H9 (cell line): ENCODE results near the gene ACVR2B. TPM values are rescaled to one million over a fixed set of nuclear protein-coding genes. Genes with fewer than 3 reads are reported as not detected.

Experiments
- DNase-seq: peaks from one replicate; pipeline ENCODE4 v3.0.0-alpha.2; 2017
- H2AFZ ChIP-seq: one replicate; pipeline ENCODE4 v1.6.1; 2013; ENCODE audit warnings: mild to moderate bottlenecking, low read length, control low read depth, moderate library complexity
- H2AK5ac ChIP-seq: 2 replicates; pipeline ENCODE4 v1.6.1; 2013; ENCODE audit warnings: low read length, control low read depth, mixed read lengths; ENCODE audit not compliant: insufficient read length
- H2BK120ac ChIP-seq: one replicate; pipeline ENCODE4 v1.6.1; 2013; ENCODE audit warnings: low read depth, mild to moderate bottlenecking, low read length, control low read depth, inconsistent platforms; ENCODE audit not compliant: poor library complexity, severe bottlenecking
- H2BK12ac ChIP-seq: 2 replicates; pipeline ENCODE4 v1.6.1; 2013; ENCODE audit warnings: low read length, control low read depth, mixed read lengths, low read depth; ENCODE audit not compliant: insufficient read length
- H2BK15ac ChIP-seq: 2 replicates; pipeline ENCODE4 v1.6.1; 2013; ENCODE audit warnings: low read depth, low read length, control low read depth
- H2BK20ac ChIP-seq: one replicate; pipeline ENCODE4 v1.6.1; 2013; ENCODE audit warnings: low read depth, mild to moderate bottlenecking, low read length, control low read depth, inconsistent platforms; ENCODE audit not compliant: poor library complexity, severe bottlenecking
- H2BK5ac ChIP-seq: 2 replicates; pipeline ENCODE4 v1.6.1; 2013; ENCODE audit warnings: low read length, control low read depth, mixed read lengths; ENCODE audit not compliant: insufficient read length
- H3K14ac ChIP-seq: 2 replicates; pipeline ENCODE4 v1.6.1; 2013; ENCODE audit warnings: low read length, control low read depth; ENCODE audit not compliant: insufficient read depth
- H3K18ac ChIP-seq: 2 replicates; pipeline ENCODE4 v1.6.1; 2013; ENCODE audit warnings: low read depth, mild to moderate bottlenecking, mixed read lengths, low read length, control low read depth; ENCODE audit not compliant: insufficient read length
- H3K23ac ChIP-seq: 2 replicates; pipeline ENCODE4 v1.6.1; 2013; ENCODE audit warnings: low read length, control low read depth, mixed read lengths, low read depth; ENCODE audit not compliant: insufficient read length
- H3K23me2 ChIP-seq: 2 replicates; pipeline ENCODE4 v1.6.1; 2013; ENCODE audit warnings: low read depth, mild to moderate bottlenecking, mixed read lengths, low read length, control low read depth; ENCODE audit not compliant: insufficient read length, poor library complexity, severe bottlenecking
- H3K27ac ChIP-seq: 2 replicates; pipeline ENCODE4 v1.5.1; 2013; ENCODE audit warnings: low read length, control low read depth, mixed read lengths, low read depth; ENCODE audit not compliant: insufficient read length
- H3K27me3 ChIP-seq: 2 replicates; pipeline ENCODE4 v1.6.1; 2013; ENCODE audit warnings: low read length, control low read depth, inconsistent platforms; ENCODE audit not compliant: insufficient read depth
- H3K4ac ChIP-seq: 2 replicates; pipeline ENCODE4 v1.6.1; 2013; ENCODE audit warnings: low read depth, mild to moderate bottlenecking, control low read depth, inconsistent platforms, low read length, moderate library complexity
- H3K4me1 ChIP-seq: 2 replicates; pipeline ENCODE4 v1.6.1; 2013; ENCODE audit warnings: low read length, control low read depth, inconsistent platforms; ENCODE audit not compliant: insufficient read depth
- H3K4me2 ChIP-seq: 2 replicates; pipeline ENCODE4 v1.6.1; 2013; ENCODE audit warnings: low read length, control low read depth, mixed read lengths; ENCODE audit not compliant: insufficient read length, insufficient read depth
- H3K56ac ChIP-seq: 2 replicates; pipeline ENCODE4 v1.6.1; 2013; ENCODE audit warnings: low read depth, mild to moderate bottlenecking, mixed read lengths, low read length, control low read depth; ENCODE audit not compliant: insufficient read length
- H3K79me1 ChIP-seq: 2 replicates; pipeline ENCODE4 v1.6.1; 2013; ENCODE audit warnings: low read depth, mild to moderate bottlenecking, moderate library complexity, low read length, control low read depth, inconsistent platforms; ENCODE audit not compliant: insufficient read depth, poor library complexity, severe bottlenecking
- H3K79me2 ChIP-seq: 2 replicates; pipeline ENCODE4 v1.6.1; 2013; ENCODE audit warnings: low read length, control low read depth, inconsistent platforms; ENCODE audit not compliant: insufficient read depth
- H3K9ac ChIP-seq: 2 replicates; pipeline ENCODE4 v1.6.1; 2013; ENCODE audit warnings: low read length, control low read depth, mixed read lengths; ENCODE audit not compliant: insufficient read length; ENCODE audit errors: extremely low read depth
- H3K9me3 ChIP-seq: one replicate; pipeline ENCODE4 v1.6.1; 2013; ENCODE audit warnings: low read depth, low read length, inconsistent platforms; ENCODE audit not compliant: control insufficient read depth
- H3T11ph ChIP-seq: one replicate; pipeline ENCODE4 v1.6.1; 2013; ENCODE audit warnings: mild to moderate bottlenecking, low read length, control low read depth, inconsistent platforms
- H4K20me1 ChIP-seq: one replicate; pipeline ENCODE4 v1.6.1; 2013; ENCODE audit not compliant: control insufficient read depth, insufficient read length, insufficient read depth
- H4K5ac ChIP-seq: 2 replicates; pipeline ENCODE4 v1.6.1; 2013; ENCODE audit warnings: low read depth, mild to moderate bottlenecking, mixed read lengths, low read length, control low read depth; ENCODE audit not compliant: insufficient read length
- H4K8ac ChIP-seq: replicated peaks from 2 replicates; pipeline ENCODE4 v1.6.1; 2013; ENCODE audit warnings: low read length, control low read depth, mixed read lengths, low read depth; ENCODE audit not compliant: insufficient read length
- H4K91ac ChIP-seq: 2 replicates; pipeline ENCODE4 v1.6.1; 2013; ENCODE audit warnings: low read depth, mild to moderate bottlenecking, moderate library complexity, mixed read lengths, low read length, control low read depth; ENCODE audit not compliant: insufficient read length
- H3K27ac Mint-ChIP-seq, 3 experiments: 2 replicates in 2 of 3; 3 replicates in 1 of 3; pipeline ENCODE4 v1.8.0; 2020 to 2021; ENCODE audit warnings: mixed read lengths in 3 of 3, mild to moderate bottlenecking in 1 of 3, moderate library complexity in 1 of 3
- H3K27me3 Mint-ChIP-seq: 2 replicates; pipeline ENCODE4 v1.8.0; 2021; ENCODE audit warnings: low read depth, mild to moderate bottlenecking, moderate library complexity, mixed read lengths
- H3K36me3 Mint-ChIP-seq, 3 experiments: 2 replicates in 2 of 3; 3 replicates in 1 of 3; pipeline ENCODE4 v1.8.0; 2020 to 2021; ENCODE audit warnings: low read depth in 3 of 3, mixed read lengths in 3 of 3; ENCODE audit not compliant: insufficient read depth in 1 of 3
- H3K4me1 Mint-ChIP-seq, 2 experiments: 2 replicates each; pipeline ENCODE4 v1.8.0; 2020; ENCODE audit warnings: mixed read lengths in 2 of 2
- H3K4me3 Mint-ChIP-seq, 2 experiments: 2 replicates in 1 of 2; 3 replicates in 1 of 2; pipeline ENCODE4 v1.8.0; 2020 to 2021; ENCODE audit warnings: mild to moderate bottlenecking in 2 of 2, mixed read lengths in 2 of 2, moderate library complexity in 1 of 2
- H3K9me3 Mint-ChIP-seq, 2 experiments: 2 replicates in 1 of 2; 3 replicates in 1 of 2; pipeline ENCODE4 v1.8.0; 2020; ENCODE audit warnings: mild to moderate bottlenecking in 2 of 2, mixed read lengths in 2 of 2, moderate library complexity in 1 of 2
- CTCF ChIP-seq: fragments of 200-600 bp; sonication (generic); conservative IDR thresholded peaks from 3 replicates; pipeline ENCODE4 v1.8.0; 2021; ENCODE audit warnings: antibody characterized with exemption, mild to moderate bottlenecking
- total RNA-seq: library from RNA; stranded (reverse); gene quantifications from 2 replicates; pipeline ENCODE4 v1.2.1, GENCODE V29; 2021

ACVR2B gene
- total RNA-seq, 1 experiment from 2014 or later = 105 TPM

GRCh38 chr3:38446812-38447211, 6.9 kb upstream of the ACVR2B start:
- no peak for DNase-seq
- H3K4me2 ChIP-seq = no peak overlapping the region
- peaks cover 9% of the 10 kb centered on the region for H3K27me3 Mint-ChIP-seq
- no peak overlapping the region for H4K91ac ChIP-seq
- no peak overlapping the region for H2AK5ac ChIP-seq
- H3K9me3 Mint-ChIP-seq = peaks cover 7 to 10% of the 10 kb centered on the region in 2 experiments; a peak in 4 of 5 replicates
- peaks cover 5 to 11% of the 10 kb centered on the region in 2 experiments; a peak in 3 of 4 replicates for H3K4me1 Mint-ChIP-seq
- H3K27ac ChIP-seq = no peak overlapping the region
- no peak overlapping the region for H3K4me3 Mint-ChIP-seq
- no peak overlapping the region for H3K23ac ChIP-seq
- H3K36me3 Mint-ChIP-seq = peaks cover 4 to 5% (median 4%) of the 10 kb centered on the region in 3 experiments; a peak in 5 of 7 replicates
- no peak overlapping the region for H2BK20ac ChIP-seq
- H2BK120ac ChIP-seq = no peak overlapping the region
- no peak overlapping the region for H3K4ac ChIP-seq
- H4K20me1 ChIP-seq = no peaks in the 10 kb centered on the region
- H3K23me2 ChIP-seq = no peaks in the 10 kb centered on the region
- no peak overlapping the region for H3K9ac ChIP-seq
- no peaks in the 10 kb centered on the region for H3K4me1 ChIP-seq
- H3K56ac ChIP-seq = no peak overlapping the region
- no peak overlapping the region for H3K14ac ChIP-seq
- no peaks in the 10 kb centered on the region for H3K79me2 ChIP-seq
- no peak overlapping the region for H3K27ac Mint-ChIP-seq
- no peak overlapping the region for H4K5ac ChIP-seq
- no peak overlapping the region for H3T11ph ChIP-seq
- H3K27me3 ChIP-seq = no peaks in the 10 kb centered on the region
- H3K9me3 ChIP-seq = no peaks in the 10 kb centered on the region
- H3K79me1 ChIP-seq = no peaks in the 10 kb centered on the region
- no peak overlapping the region for H2BK15ac ChIP-seq
- no peak overlapping the region for H4K8ac ChIP-seq
- H3K18ac ChIP-seq = no peak overlapping the region
- H2BK5ac ChIP-seq = no peak overlapping the region
- TF ChIP-seq CTCF = no peak
- H2AFZ ChIP-seq = no peak overlapping the region
- no peak overlapping the region for H2BK12ac ChIP-seq
